HCT116 (cell line): ENCODE data around the gene BRSK2. TPM values are rescaled to one million over a fixed set of nuclear protein-coding genes. Genes with fewer than 3 reads are reported as not detected.

Source experiments
- ATAC-seq: fragments of 200-7000 bp; cut with Tn5 transposase; 2 replicates; pipeline ENCODE4 v1.9.1; 2020; ENCODE audit warnings: mild to moderate bottlenecking, moderate library complexity
- BruUV-seq: library from RNA; stranded (reverse); fragments of 400-500 nt; replicated peaks from 2 replicates; lab custom pipeline; 2021; lab: Mats Ljungman, UMichigan
- CTCF ChIA-PET: fragments of 300-600 bp; sonication (Branson Sonifier 250); formaldehyde crosslinking; loops from one replicate; lab custom pipeline; 2021; ENCODE audit warnings: antibody characterized with exemption; lab: Charles Lee
- POLR2A ChIA-PET: fragments of 300-600, 350-600 bp; sonication (Branson Sonifier 250); formaldehyde crosslinking; loops from one replicate; lab custom pipeline; 2021; ENCODE audit warnings: antibody characterized with exemption; lab: Charles Lee
- RAD21 ChIA-PET, 2 experiments: fragments of 300-600 bp; sonication (Branson Sonifier 250); formaldehyde crosslinking; loops; one replicate each; lab custom pipeline; 2023; ENCODE audit warnings: low total read pairs in 2 of 2; ENCODE audit not compliant: uncharacterized antibody in 2 of 2, unreplicated experiment in 2 of 2, low non-redundant PET in 1 of 2; lab: Charles Lee
- DNase-seq: peaks from one replicate; pipeline ENCODE4 v3.0.0-alpha.2; 2010; ENCODE audit warnings: low read depth, low spot score
- H2AFZ ChIP-seq: fragments of 200-600 bp; shearing (Covaris generic), sonication (generic); 2 replicates; pipeline ENCODE4 v1.6.1; 2017; ENCODE audit warnings: low read depth, mixed run types, mixed read lengths, antibody characterized with exemption, low read length; ENCODE audit not compliant: poor library complexity, severe bottlenecking
- H3K27ac ChIP-seq: 2 replicates; pipeline ENCODE4 v1.5.1; 2012; ENCODE audit warnings: low read depth, low read length
- H3K27me3 ChIP-seq: fragments of 200-600 bp; sonication (generic); 2 replicates; pipeline ENCODE4 v1.6.1; 2016; ENCODE audit warnings: mixed run types, low read length, mixed read lengths; ENCODE audit not compliant: insufficient read depth
- H3K36me3 ChIP-seq, 2 experiments: fragments of 200-500 bp in 1 of 2; fragments of 200-600 bp in 1 of 2; sonication (Bioruptor generic) in 1 of 2; sonication (generic) in 1 of 2; 2 replicates each; pipeline versions ENCODE4 v1.5.1 to v1.6.1; 2014 to 2016; ENCODE audit warnings: low read length in 2 of 2, inconsistent platforms in 1 of 2, mixed read lengths in 1 of 2, mixed run types in 1 of 2; ENCODE audit not compliant: insufficient read depth in 2 of 2, control insufficient read depth in 1 of 2
- H3K4me1 ChIP-seq, 2 experiments: fragments of 200-600 bp in 1 of 2; sonication (generic) in 1 of 2; 2 replicates each; pipeline versions ENCODE4 v1.5.1 to v1.6.1; 2012 to 2017; ENCODE audit warnings: low read length in 2 of 2, inconsistent platforms in 1 of 2, mild to moderate bottlenecking in 1 of 2, mixed read lengths in 1 of 2, mixed run types in 1 of 2, moderate library complexity in 1 of 2; ENCODE audit not compliant: insufficient read depth in 2 of 2, control insufficient read depth in 1 of 2
- H3K4me2 ChIP-seq: fragments of 200-600 bp; sonication (generic); 2 replicates; pipeline ENCODE4 v1.6.1; 2017; ENCODE audit warnings: mixed run types, low read length, mixed read lengths
- H3K4me3 ChIP-seq, 2 experiments: fragments of 200-600 bp in 1 of 2; sonication (generic) in 1 of 2; replicated peaks in 1 of 2; 2 replicates each; pipeline ENCODE4 v1.5.1; 2011 to 2016; ENCODE audit warnings: low read length in 2 of 2, control low read depth in 1 of 2, low read depth in 1 of 2, mild to moderate bottlenecking in 1 of 2, mixed read lengths in 1 of 2, mixed run types in 1 of 2
- H3K79me2 ChIP-seq: fragments of 200-600 bp; sonication (generic); 2 replicates; pipeline ENCODE4 v1.6.1; 2017; ENCODE audit warnings: mild to moderate bottlenecking, mixed run types, low read length, moderate library complexity, mixed read lengths; ENCODE audit not compliant: insufficient read depth
- H3K9ac ChIP-seq: fragments of 200-600 bp; sonication (generic); 2 replicates; pipeline ENCODE4 v1.6.1; 2016; ENCODE audit warnings: low read length, mixed read lengths
- H3K9me2 ChIP-seq: fragments of 200-600 bp; sonication (generic), shearing (Covaris generic); 2 replicates; pipeline ENCODE4 v1.6.1; 2017; ENCODE audit warnings: mixed run types, mild to moderate bottlenecking, moderate library complexity; ENCODE audit not compliant: insufficient read depth
- H3K9me3 ChIP-seq, 2 experiments: fragments of 200-500 bp in 1 of 2; fragments of 200-600 bp in 1 of 2; sonication (Bioruptor generic) in 1 of 2; sonication (generic) in 1 of 2; 2 replicates each; pipeline ENCODE4 v1.6.1; 2014 to 2017; ENCODE audit warnings: low read length in 2 of 2, mixed read lengths in 2 of 2, inconsistent platforms in 1 of 2, low read depth in 1 of 2, mild to moderate bottlenecking in 1 of 2, mixed run types in 1 of 2, moderate library complexity in 1 of 2; ENCODE audit not compliant: control insufficient read depth in 1 of 2, insufficient read depth in 1 of 2
- H4K20me1 ChIP-seq: fragments of 200-600 bp; sonication (generic), shearing (Covaris generic); 2 replicates; pipeline ENCODE4 v1.6.1; 2017; ENCODE audit warnings: mixed run types, mild to moderate bottlenecking, moderate library complexity; ENCODE audit not compliant: insufficient read depth
- ATF3 ChIP-seq: IDR thresholded peaks from 2 replicates; pipeline ENCODE4 v1.6.1; 2012
- CTCF ChIP-seq, 3 experiments: fragments of 200-600 bp in 1 of 3; sonication (generic) in 1 of 3; IDR thresholded peaks in 2 of 3; conservative IDR thresholded peaks in 1 of 3; 2 replicates each; pipeline ENCODE4 v1.5.1; 2012 to 2017; ENCODE audit warnings: low read depth in 2 of 3, low read length in 2 of 3, antibody characterized with exemption in 1 of 3, borderline replicate concordance in 1 of 3, control low read depth in 1 of 3, mild to moderate bottlenecking in 1 of 3, mixed read lengths in 1 of 3, mixed run types in 1 of 3, moderate library complexity in 1 of 3; ENCODE audit not compliant: insufficient read depth in 1 of 3
- ELF1 ChIP-seq: IDR thresholded peaks from 2 replicates; pipeline ENCODE4 v1.6.1; 2012; ENCODE audit warnings: low read depth, borderline replicate concordance
- EZH2 ChIP-seq: fragments of 200-600 bp; sonication (generic); IDR thresholded peaks from 2 replicates; pipeline ENCODE4 v1.6.1; 2017; ENCODE audit warnings: antibody characterized with exemption, mixed run types
- EZH2phosphoT487 ChIP-seq: fragments of 200-600 bp; IDR thresholded peaks from 2 replicates; pipeline ENCODE4 v1.6.1; 2018; ENCODE audit warnings: antibody characterized with exemption, borderline replicate concordance
- FOSL1 ChIP-seq: IDR thresholded peaks from 2 replicates; pipeline ENCODE4 v1.6.1; 2012; ENCODE audit warnings: low read depth
- JUND ChIP-seq: IDR thresholded peaks from 2 replicates; pipeline ENCODE4 v1.6.1; 2012
- POLR2A ChIP-seq: IDR thresholded peaks from 2 replicates; pipeline ENCODE4 v1.7.0; 2011; ENCODE audit warnings: borderline replicate concordance; ENCODE audit not compliant: insufficient read depth, insufficient read length; ENCODE audit errors: extremely low read depth
- REST ChIP-seq: IDR thresholded peaks from 2 replicates; pipeline ENCODE4 v1.6.1; 2012; ENCODE audit warnings: low read depth
- SRF ChIP-seq: IDR thresholded peaks from 2 replicates; pipeline ENCODE4 v1.6.1; 2012; ENCODE audit warnings: low read depth
- TCF7L2 ChIP-seq: IDR thresholded peaks from 2 replicates; pipeline ENCODE4 v1.7.0; 2011; ENCODE audit warnings: borderline replicate concordance, inconsistent platforms; ENCODE audit not compliant: insufficient read depth, insufficient read length; ENCODE audit errors: extremely low read depth
- YY1 ChIP-seq: IDR thresholded peaks from 2 replicates; pipeline ENCODE4 v1.6.1; 2011; ENCODE audit warnings: low read length, low read depth, moderate library complexity, mild to moderate bottlenecking; ENCODE audit not compliant: insufficient replicate concordance; ENCODE audit errors: extremely low read depth
- ZFX ChIP-seq: fragments of 450-650 bp; IDR thresholded peaks from 2 replicates; pipeline ENCODE4 v1.6.1; 2017
- ZNF274 ChIP-seq: fragments of 200-500 bp; sonication (Bioruptor generic); IDR thresholded peaks from 2 replicates; pipeline ENCODE4 v1.6.1; 2014; ENCODE audit warnings: mild to moderate bottlenecking, low read depth, low read length, inconsistent platforms
- intact Hi-C: fragments of 100-400 bp; cut with micrococcal nuclease; formaldehyde crosslinking; loops from 2 replicates; pipeline ENCODE4 v1.10.0; 2022
- total RNA-seq: library from RNA; stranded (reverse); gene quantifications from one replicate; pipeline ENCODE4 v1.2.1, GENCODE V29; 2021; ENCODE audit not compliant: unreplicated experiment

The BRSK2 gene
- total RNA-seq, 1 experiment from 2014 or later, result 14.0 TPM

GRCh38 chr11:1396375-1396841 lies 6.7 kb downstream of the BRSK2 start:
- no peak overlapping the region for H3K9ac ChIP-seq
- H3K4me3 ChIP-seq, result no peak overlapping the region
- ChIA-PET POLR2A (no interaction called here), CTCF (no interaction called here), RAD21 (no interaction called here)
- no peak overlapping the region for H2AFZ ChIP-seq
- H3K27ac ChIP-seq, result no peak overlapping the region
- DNase-seq (no peak), ATAC-seq (no peak)
- H3K27me3 ChIP-seq, result no peaks in the 10 kb centered on the region
- no peaks in the 10 kb centered on the region for H3K9me3 ChIP-seq
- intact Hi-C loops, result no loop called here
- H3K36me3 ChIP-seq, result no peaks in the 10 kb centered on the region
- H3K79me2 ChIP-seq, result peaks cover 4% of the 10 kb centered on the region; the same call in 1 of the 2 replicates
- H3K9me2 ChIP-seq, result no peaks in the 10 kb centered on the region
- peaks cover 0 to 2% of the 10 kb centered on the region in 2 experiments; a peak in 1 of 4 replicates for H3K4me1 ChIP-seq
- no peak for TF ChIP-seq POLR2A
- no TSS peak for BruUV-seq
- no peaks in the 10 kb centered on the region for H4K20me1 ChIP-seq
- no peak overlapping the region for H3K4me2 ChIP-seq

GRCh38 chr11:1397146-1397861 lies 7.6 kb downstream of the BRSK2 start:
- ChIA-PET CTCF (no interaction called here), RAD21 (no interaction called here), POLR2A (no interaction called here)
- Histone ChIP-seq H4K20me1 (no peaks in the 10 kb centered on the region), H3K27ac (no peak overlapping the region), H3K4me2 (no peak overlapping the region), H3K79me2 (no peaks in the 10 kb centered on the region), H3K9ac (no peak overlapping the region), H2AFZ (no peak overlapping the region), H3K9me2 (no peaks in the 10 kb centered on the region), H3K4me1 (no peaks in the 10 kb centered on the region), H3K4me3 (no peak overlapping the region), H3K27me3 (no peaks in the 10 kb centered on the region), H3K36me3 (no peaks in the 10 kb centered on the region), H3K9me3 (no peaks in the 10 kb centered on the region)
- ATAC-seq (no peak), DNase-seq (no peak)
- intact Hi-C loops, result no loop called here
- no TSS peak for BruUV-seq
- no peak for TF ChIP-seq YY1
- no peak for TF ChIP-seq TCF7L2
- TF ChIP-seq ELF1, result no peak
- no peak for TF ChIP-seq CTCF (IDR thresholded peaks at IDR 0.05 in 2 of 3, conservative IDR thresholded peaks at IDR 0.05 in 1 of 3; ENCODE audit: borderline replicate concordance in 1 of 3, insufficient read depth in 1 of 3, low read depth in 2 of 3, low read length in 2 of 3)
- no peak for TF ChIP-seq JUND
- no peak for TF ChIP-seq ATF3
- TF ChIP-seq ZNF274, result no peak
- no peak for TF ChIP-seq ZFX
- TF ChIP-seq REST, result no peak
- TF ChIP-seq POLR2A, result no peak
- TF ChIP-seq SRF, result no peak
- no peak for TF ChIP-seq EZH2phosphoT487
- no peak for TF ChIP-seq EZH2
- TF ChIP-seq FOSL1, result no peak
